Measurements from ENCODE around the gene OR4C5.
"Not testable (repeated sequence)": the region's sequence is repeated elsewhere in the genome, so short reads cannot be mapped to it uniquely, and the experiment has no call there.

Gene OR4C5

GRCh38 chr11:48366365-48366764 is at the start of gene OR4C5:
TSS of gene OR4C5 (minus strand) at chr11:48366465. CDS start at chr11:48366465, 0 bp downstream.
- H3K27me3 ChIP-seq (ENCODE audit: control insufficient read depth, insufficient read depth, low read length): no peaks in the 10 kb centered on the region
- no peaks in the 10 kb centered on the region for H3K4me1 ChIP-seq (ENCODE audit: control insufficient read depth, insufficient read depth, low read length)
- no peaks in the 10 kb centered on the region for H3K36me3 ChIP-seq (ENCODE audit: control insufficient read depth, insufficient read depth, low read length)
- H3K9me3 ChIP-seq (ENCODE audit: control insufficient read depth, insufficient read depth, low read length): peaks cover 86% of the 10 kb centered on the region
- no peak within 1 kb of the TSS for H3K4me3 ChIP-seq (ENCODE audit: low read depth, low read length)
- no peak within 1 kb of the TSS for H3K9ac ChIP-seq (ENCODE audit: low read depth, low read length)
- no peak within 1 kb of the TSS for H3K27ac ChIP-seq (ENCODE audit: low read depth, low read length)

- no peak overlapping the region for H3K4me3 ChIP-seq (ENCODE audit: low read depth, low read length)
- no peaks in the 10 kb centered on the region for H3K27me3 ChIP-seq (ENCODE audit: control insufficient read depth, insufficient read depth, low read length)
- H3K27ac ChIP-seq (ENCODE audit: low read depth, low read length): no peak overlapping the region
- H3K36me3 ChIP-seq (ENCODE audit: control insufficient read depth, insufficient read depth, low read length): no peaks in the 10 kb centered on the region
- peaks cover 64% of the 10 kb centered on the region for H3K9me3 ChIP-seq (ENCODE audit: control insufficient read depth, insufficient read depth, low read length)
- H3K4me1 ChIP-seq (ENCODE audit: control insufficient read depth, insufficient read depth, low read length): no peaks in the 10 kb centered on the region
- no peak overlapping the region for H3K9ac ChIP-seq (ENCODE audit: low read depth, low read length)
These were observed 18.4 kb upstream of the OR4C5 start for GRCh38 chr11:48384670-48385069.

- H3K27ac ChIP-seq (ENCODE audit: low read depth, low read length); H3K4me3 ChIP-seq (ENCODE audit: low read depth, low read length); H3K27me3 ChIP-seq (ENCODE audit: control insufficient read depth, insufficient read depth, low read length); H3K36me3 ChIP-seq (ENCODE audit: control insufficient read depth, insufficient read depth, low read length); H3K4me1 ChIP-seq (ENCODE audit: control insufficient read depth, insufficient read depth, low read length); H3K9ac ChIP-seq (ENCODE audit: low read depth, low read length): not testable (repeated sequence)
- H3K9me3 ChIP-seq (ENCODE audit: control insufficient read depth, insufficient read depth, low read length): peaks cover 64% of the 10 kb centered on the region
These were observed 17.9 kb upstream of the OR4C5 start for GRCh38 chr11:48384151-48384550.

GRCh38 chr11:48361289-48361688 is 5.0 kb downstream of the OR4C5 start:
- not testable (repeated sequence) for H3K27ac ChIP-seq (ENCODE audit: low read depth, low read length); H3K36me3 ChIP-seq (ENCODE audit: control insufficient read depth, insufficient read depth, low read length); H3K27me3 ChIP-seq (ENCODE audit: control insufficient read depth, insufficient read depth, low read length); H3K9ac ChIP-seq (ENCODE audit: low read depth, low read length); H3K4me3 ChIP-seq (ENCODE audit: low read depth, low read length); H3K4me1 ChIP-seq (ENCODE audit: control insufficient read depth, insufficient read depth, low read length)
- H3K9me3 ChIP-seq (ENCODE audit: control insufficient read depth, insufficient read depth, low read length): peaks cover 76% of the 10 kb centered on the region

GRCh38 chr11:48354677-48355076 is 11.6 kb downstream of the OR4C5 start:
- Histone ChIP-seq H3K4me3 (ENCODE audit: low read depth, low read length) (no peak overlapping the region), H3K9ac (ENCODE audit: low read depth, low read length) (no peak overlapping the region), H3K36me3 (ENCODE audit: control insufficient read depth, insufficient read depth, low read length) (no peaks in the 10 kb centered on the region), H3K4me1 (ENCODE audit: control insufficient read depth, insufficient read depth, low read length) (no peaks in the 10 kb centered on the region), H3K9me3 (ENCODE audit: control insufficient read depth, insufficient read depth, low read length) (peaks cover 66% of the 10 kb centered on the region), H3K27ac (ENCODE audit: low read depth, low read length) (no peak overlapping the region), H3K27me3 (ENCODE audit: control insufficient read depth, insufficient read depth, low read length) (no peaks in the 10 kb centered on the region)

GRCh38 chr11:48354013-48354412 is 12.3 kb downstream of the OR4C5 start:
- Histone ChIP-seq H3K9ac (ENCODE audit: low read depth, low read length) (no peak overlapping the region), H3K4me3 (ENCODE audit: low read depth, low read length) (no peak overlapping the region), H3K4me1 (ENCODE audit: control insufficient read depth, insufficient read depth, low read length) (no peaks in the 10 kb centered on the region), H3K9me3 (ENCODE audit: control insufficient read depth, insufficient read depth, low read length) (peaks cover 62% of the 10 kb centered on the region), H3K36me3 (ENCODE audit: control insufficient read depth, insufficient read depth, low read length) (no peaks in the 10 kb centered on the region), H3K27ac (ENCODE audit: low read depth, low read length) (no peak overlapping the region), H3K27me3 (ENCODE audit: control insufficient read depth, insufficient read depth, low read length) (no peaks in the 10 kb centered on the region)

- peaks cover 39% of the 10 kb centered on the region for H3K9me3 ChIP-seq (ENCODE audit: control insufficient read depth, insufficient read depth, low read length)
- not testable (repeated sequence) for H3K4me1 ChIP-seq (ENCODE audit: control insufficient read depth, insufficient read depth, low read length); H3K27me3 ChIP-seq (ENCODE audit: control insufficient read depth, insufficient read depth, low read length); H3K9ac ChIP-seq (ENCODE audit: low read depth, low read length); H3K4me3 ChIP-seq (ENCODE audit: low read depth, low read length); H3K36me3 ChIP-seq (ENCODE audit: control insufficient read depth, insufficient read depth, low read length); H3K27ac ChIP-seq (ENCODE audit: low read depth, low read length)
These were observed 20.0 kb downstream of the OR4C5 start for GRCh38 chr11:48346286-48346685.

- H3K9ac ChIP-seq (ENCODE audit: low read depth, low read length); H3K4me3 ChIP-seq (ENCODE audit: low read depth, low read length); H3K27ac ChIP-seq (ENCODE audit: low read depth, low read length); H3K27me3 ChIP-seq (ENCODE audit: control insufficient read depth, insufficient read depth, low read length); H3K4me1 ChIP-seq (ENCODE audit: control insufficient read depth, insufficient read depth, low read length); H3K36me3 ChIP-seq (ENCODE audit: control insufficient read depth, insufficient read depth, low read length): not testable (repeated sequence)
- peaks cover 68% of the 10 kb centered on the region for H3K9me3 ChIP-seq (ENCODE audit: control insufficient read depth, insufficient read depth, low read length)
These were observed 23.8 kb downstream of the OR4C5 start for GRCh38 chr11:48342505-48342904.

GRCh38 chr11:48341466-48341865 is 24.8 kb downstream of the OR4C5 start:
- Histone ChIP-seq H3K4me3 (ENCODE audit: low read depth, low read length) (no peak overlapping the region), H3K36me3 (ENCODE audit: control insufficient read depth, insufficient read depth, low read length) (no peaks in the 10 kb centered on the region), H3K4me1 (ENCODE audit: control insufficient read depth, insufficient read depth, low read length) (no peaks in the 10 kb centered on the region), H3K9ac (ENCODE audit: low read depth, low read length) (no peak overlapping the region), H3K27ac (ENCODE audit: low read depth, low read length) (no peak overlapping the region), H3K27me3 (ENCODE audit: control insufficient read depth, insufficient read depth, low read length) (no peaks in the 10 kb centered on the region), H3K9me3 (ENCODE audit: control insufficient read depth, insufficient read depth, low read length) (peaks cover 77% of the 10 kb centered on the region)

- not testable (repeated sequence) for H3K4me3 ChIP-seq (ENCODE audit: low read depth, low read length); H3K27me3 ChIP-seq (ENCODE audit: control insufficient read depth, insufficient read depth, low read length); H3K9ac ChIP-seq (ENCODE audit: low read depth, low read length); H3K36me3 ChIP-seq (ENCODE audit: control insufficient read depth, insufficient read depth, low read length); H3K27ac ChIP-seq (ENCODE audit: low read depth, low read length); H3K4me1 ChIP-seq (ENCODE audit: control insufficient read depth, insufficient read depth, low read length)
- H3K9me3 ChIP-seq (ENCODE audit: control insufficient read depth, insufficient read depth, low read length): peaks cover 80% of the 10 kb centered on the region
These were observed 41.6 kb downstream of the OR4C5 start, which contains the start of gene OR4C3 for GRCh38 chr11:48324620-48325019. TSS of gene OR4C3 (plus strand) at chr11:48324920. CDS start at chr11:48325022, 102 bp downstream.

- H3K9me3 ChIP-seq (ENCODE audit: control insufficient read depth, insufficient read depth, low read length): peaks cover 90% of the 10 kb centered on the region
- H3K4me1 ChIP-seq (ENCODE audit: control insufficient read depth, insufficient read depth, low read length); H3K9ac ChIP-seq (ENCODE audit: low read depth, low read length); H3K36me3 ChIP-seq (ENCODE audit: control insufficient read depth, insufficient read depth, low read length); H3K27ac ChIP-seq (ENCODE audit: low read depth, low read length); H3K27me3 ChIP-seq (ENCODE audit: control insufficient read depth, insufficient read depth, low read length); H3K4me3 ChIP-seq (ENCODE audit: low read depth, low read length): not testable (repeated sequence)
These were observed 46.5 kb downstream of the OR4C5 start for GRCh38 chr11:48319813-48320212.

Data from HUES48 (cell line).